ENCODE measurements around the gene ZNF740. TPM values are rescaled to one million over a fixed set of nuclear protein-coding genes. Genes with fewer than 3 reads are reported as not detected.
A peak's percentile ranks its signal among the peaks of the same experiment; 100 is the strongest.

The ZNF740 gene
- total and polyA plus RNA-seq, 2 donors (not counting 1 experiment from before 2014, with no cell fraction given), result 35.9 to 117 TPM

DNA sequence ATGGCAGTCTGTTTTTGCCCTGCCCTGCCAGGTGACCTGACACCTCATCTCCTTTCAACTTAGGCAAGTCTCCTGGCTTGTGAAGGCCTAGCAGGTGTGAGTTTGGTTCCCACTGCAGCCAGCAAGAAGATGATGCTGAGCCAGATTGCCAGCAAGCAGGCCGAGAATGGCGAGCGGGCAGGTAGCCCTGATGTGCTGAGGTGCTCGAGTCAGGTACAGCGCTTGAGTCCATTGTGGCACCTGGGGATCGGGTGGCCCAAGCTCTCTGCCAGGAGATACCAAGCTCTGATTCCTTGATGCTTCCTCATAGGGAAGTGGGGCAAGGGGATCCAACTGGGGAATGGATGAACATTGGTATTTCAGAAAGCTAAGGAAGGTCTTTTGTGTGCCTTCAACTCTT lies 4.3 kb downstream of the ZNF740 start:
- CTCF ChIA-PET, result interaction anchor here (0.9 to 5.9 kb wide), 5 partner anchors 9 to 29 kb away, joined by 3 to 44 read pairs (median 3); no protein-coding TSS in a partner anchor
- H3K27me3 Mint-ChIP-seq, result no peaks in the 10 kb centered on the region

DNA sequence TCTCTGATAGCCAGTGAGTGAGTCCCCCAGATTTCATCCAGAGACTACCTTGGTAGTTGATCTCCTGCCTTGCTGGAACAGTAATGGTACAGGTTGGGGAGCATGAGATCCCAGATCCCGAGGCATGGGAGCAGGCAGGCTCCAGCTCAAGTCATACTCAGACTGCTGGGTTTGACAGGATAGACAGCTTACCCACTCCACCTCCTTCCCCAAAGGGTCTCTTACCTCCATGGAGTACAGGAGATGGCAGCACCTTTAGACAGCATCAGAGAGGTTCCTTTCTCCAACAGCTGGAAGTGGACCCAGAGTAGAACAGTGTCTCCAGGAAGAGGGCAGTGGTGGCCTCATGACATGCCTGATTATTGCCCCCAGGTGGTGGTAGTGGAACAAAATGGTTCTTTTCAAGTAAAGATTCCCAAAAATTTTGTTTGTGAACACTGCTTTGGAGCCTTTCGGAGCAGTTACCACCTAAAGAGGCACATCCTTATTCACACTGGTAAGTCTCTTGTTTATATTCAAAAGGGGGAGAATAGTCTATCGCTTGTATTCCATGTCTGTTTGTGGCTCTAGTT lies 5.1 kb downstream of the ZNF740 start:
- Histone ChIP-seq H4K20me1 (ENCODE audit: control insufficient read depth, insufficient read depth, low read length, poor library complexity, severe bottlenecking) (peaks cover 75% of the 10 kb centered on the region), H3K79me2 (ENCODE audit: control insufficient read depth, insufficient read depth, low read length) (peaks cover 39% of the 10 kb centered on the region), H3K4me3 (ENCODE audit: control extremely low read depth in 1 of 5, extremely low read depth in 1 of 5, insufficient read depth in 1 of 5, low read depth in 2 of 5, low read length in 4 of 5) (no peak overlapping the region), H3K27me3 (replicated peaks in 1 of 4; ENCODE audit: control extremely low read depth in 1 of 4, control insufficient read depth in 3 of 4, insufficient read depth in 4 of 4, low read length in 3 of 4) (no peaks in the 10 kb centered on the region), H2AFZ (ENCODE audit: insufficient read depth, low read depth, low read length, poor library complexity, severe bottlenecking) (no peak overlapping the region), H3K9ac (ENCODE audit: low read length) (no peak overlapping the region), H3K9me3 (ENCODE audit: control extremely low read depth in 1 of 3, control insufficient read depth in 2 of 3, insufficient read depth in 1 of 3, low read length in 2 of 3) (no peaks in the 10 kb centered on the region), H3K27ac (ENCODE audit: low read length in 2 of 2) (no peak overlapping the region), H3K4me2 (replicated peaks; ENCODE audit: low read depth, low read length, poor library complexity, severe bottlenecking) (no peak overlapping the region), H3K4me1 (ENCODE audit: control insufficient read depth in 2 of 2, insufficient read depth in 2 of 2, low read length in 2 of 2) (peaks cover 22 to 31% of the 10 kb centered on the region in 2 donors), H3K36me3 (replicated peaks in 1 of 2; ENCODE audit: control extremely low read depth in 1 of 2, control insufficient read depth in 1 of 2, extremely low read depth in 1 of 2, insufficient read depth in 2 of 2, low read length in 1 of 2) (peaks cover 6 to 71% of the 10 kb centered on the region in 2 experiments)
- CTCF ChIA-PET, result interaction anchor here (0.8 to 5.9 kb wide), 6 partner anchors 10 to 27 kb away, joined by 3 to 44 read pairs (median 4); no protein-coding TSS in a partner anchor
- Mint-ChIP-seq H3K4me3 (no peak overlapping the region), H3K27ac (no peak overlapping the region), H3K4me1 (peaks cover 47% of the 10 kb centered on the region), H3K9me3 (ENCODE audit: insufficient read depth) (no peaks in the 10 kb centered on the region), H3K27me3 (no peaks in the 10 kb centered on the region)
- ATAC-seq (ENCODE audit: low read depth) (no peak), DNase-seq (no peak)
- POLR2A ChIA-PET, result no interaction called here
- intact Hi-C loops (cut with micrococcal nuclease), result no loop called here
- TF ChIP-seq, protein P1, sequence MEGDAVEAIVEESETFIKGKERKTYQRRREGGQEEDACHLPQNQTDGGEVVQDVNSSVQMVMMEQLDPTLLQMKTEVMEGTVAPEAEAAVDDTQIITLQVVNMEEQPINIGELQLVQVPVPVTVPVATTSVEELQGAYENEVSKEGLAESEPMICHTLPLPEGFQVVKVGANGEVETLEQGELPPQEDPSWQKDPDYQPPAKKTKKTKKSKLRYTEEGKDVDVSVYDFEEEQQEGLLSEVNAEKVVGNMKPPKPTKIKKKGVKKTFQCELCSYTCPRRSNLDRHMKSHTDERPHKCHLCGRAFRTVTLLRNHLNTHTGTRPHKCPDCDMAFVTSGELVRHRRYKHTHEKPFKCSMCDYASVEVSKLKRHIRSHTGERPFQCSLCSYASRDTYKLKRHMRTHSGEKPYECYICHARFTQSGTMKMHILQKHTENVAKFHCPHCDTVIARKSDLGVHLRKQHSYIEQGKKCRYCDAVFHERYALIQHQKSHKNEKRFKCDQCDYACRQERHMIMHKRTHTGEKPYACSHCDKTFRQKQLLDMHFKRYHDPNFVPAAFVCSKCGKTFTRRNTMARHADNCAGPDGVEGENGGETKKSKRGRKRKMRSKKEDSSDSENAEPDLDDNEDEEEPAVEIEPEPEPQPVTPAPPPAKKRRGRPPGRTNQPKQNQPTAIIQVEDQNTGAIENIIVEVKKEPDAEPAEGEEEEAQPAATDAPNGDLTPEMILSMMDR (IDR thresholded peaks at IDR 0.05), result no peak
- no peak for TF ChIP-seq EZH2 (IDR thresholded peaks at IDR 0.05; ENCODE audit: borderline replicate concordance, insufficient read depth, low read depth, low read length, poor library complexity, severe bottlenecking)
- 100% methylated on average over 1 of the region's 3 CpGs for WGBS (ENCODE audit: insufficient coverage)

More for the DNA sequence above, 4.3 kb downstream of the ZNF740 start:
- no peak for ATAC-seq (ENCODE audit: low read depth)
- Histone ChIP-seq H3K36me3 (replicated peaks in 1 of 2; ENCODE audit: control extremely low read depth in 1 of 2, control insufficient read depth in 1 of 2, extremely low read depth in 1 of 2, insufficient read depth in 2 of 2, low read length in 1 of 2) (peaks cover 6 to 70% of the 10 kb centered on the region in 2 experiments), H2AFZ (ENCODE audit: insufficient read depth, low read depth, low read length, poor library complexity, severe bottlenecking) (no peak overlapping the region), H3K4me3 (ENCODE audit: control extremely low read depth in 1 of 5, extremely low read depth in 1 of 5, insufficient read depth in 1 of 5, low read depth in 2 of 5, low read length in 4 of 5) (no peak overlapping the region), H3K9ac (ENCODE audit: low read length) (no peak overlapping the region), H3K79me2 (ENCODE audit: control insufficient read depth, insufficient read depth, low read length) (peaks cover 39% of the 10 kb centered on the region), H3K4me2 (replicated peaks; ENCODE audit: low read depth, low read length, poor library complexity, severe bottlenecking) (no peak overlapping the region), H3K4me1 (ENCODE audit: control insufficient read depth in 2 of 2, insufficient read depth in 2 of 2, low read length in 2 of 2) (peaks cover 23 to 34% of the 10 kb centered on the region in 2 donors), H3K27ac (ENCODE audit: low read length in 2 of 2) (no peak overlapping the region), H4K20me1 (ENCODE audit: control insufficient read depth, insufficient read depth, low read length, poor library complexity, severe bottlenecking) (peaks cover 75% of the 10 kb centered on the region), H3K27me3 (replicated peaks in 1 of 4; ENCODE audit: control extremely low read depth in 1 of 4, control insufficient read depth in 3 of 4, insufficient read depth in 4 of 4, low read length in 3 of 4) (no peaks in the 10 kb centered on the region), H3K9me3 (ENCODE audit: control extremely low read depth in 1 of 3, control insufficient read depth in 2 of 3, insufficient read depth in 1 of 3, low read length in 2 of 3) (no peaks in the 10 kb centered on the region)
- POLR2A ChIA-PET, result no interaction called here
- intact Hi-C loops (cut with micrococcal nuclease), result loop anchor here (5.0 kb wide), 1 partner anchor 267 kb away; the partner anchor contains the start of gene PCBP2
- no peaks in the 10 kb centered on the region for H3K9me3 Mint-ChIP-seq (ENCODE audit: insufficient read depth)
- WGBS (ENCODE audit: insufficient coverage), result 95% methylated on average over 6 of the region's 6 CpGs
- H3K4me1 Mint-ChIP-seq, result peaks cover 49% of the 10 kb centered on the region
- no peak overlapping the region for H3K4me3 Mint-ChIP-seq
- DNase-seq, result no peak
- TF ChIP-seq, protein P1 (IDR thresholded peaks at IDR 0.05), result no peak
- no peak for TF ChIP-seq EZH2 (IDR thresholded peaks at IDR 0.05; ENCODE audit: borderline replicate concordance, insufficient read depth, low read depth, low read length, poor library complexity, severe bottlenecking)
- H3K27ac Mint-ChIP-seq, result peak overlapping the region; percentile 2

Measured in B cell (primary cell).